ENCODE data around the gene UQCC2. TPM values are rescaled to one million over a fixed set of nuclear protein-coding genes. Genes with fewer than 3 reads are reported as not detected.

UQCC2 gene
- polyA plus RNA-seq, 1 of the 3 experiments (the other 2 are of a cell fraction) = 59.0 TPM

DNA sequence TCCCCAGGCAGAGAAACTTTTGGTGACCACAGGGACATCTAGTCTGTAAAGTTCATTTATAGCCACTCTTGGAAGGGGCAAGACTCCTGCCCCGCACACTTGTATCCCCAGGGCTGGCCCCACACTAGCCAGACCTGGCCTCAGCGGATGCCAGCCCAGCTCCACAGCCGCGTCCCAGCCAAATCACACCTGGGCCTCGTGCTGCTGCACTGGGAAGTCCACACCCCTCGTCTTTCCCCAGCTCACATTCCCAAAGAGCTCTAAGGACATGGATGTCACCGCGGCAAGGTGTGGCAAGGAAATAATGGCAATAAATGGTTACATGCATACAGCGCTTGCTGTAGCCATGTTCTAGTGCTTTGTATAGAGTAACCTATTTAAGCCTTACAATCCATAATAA, 26.7 kb upstream of the UQCC2 start (continued):
- TF ChIP-seq, protein P1, sequence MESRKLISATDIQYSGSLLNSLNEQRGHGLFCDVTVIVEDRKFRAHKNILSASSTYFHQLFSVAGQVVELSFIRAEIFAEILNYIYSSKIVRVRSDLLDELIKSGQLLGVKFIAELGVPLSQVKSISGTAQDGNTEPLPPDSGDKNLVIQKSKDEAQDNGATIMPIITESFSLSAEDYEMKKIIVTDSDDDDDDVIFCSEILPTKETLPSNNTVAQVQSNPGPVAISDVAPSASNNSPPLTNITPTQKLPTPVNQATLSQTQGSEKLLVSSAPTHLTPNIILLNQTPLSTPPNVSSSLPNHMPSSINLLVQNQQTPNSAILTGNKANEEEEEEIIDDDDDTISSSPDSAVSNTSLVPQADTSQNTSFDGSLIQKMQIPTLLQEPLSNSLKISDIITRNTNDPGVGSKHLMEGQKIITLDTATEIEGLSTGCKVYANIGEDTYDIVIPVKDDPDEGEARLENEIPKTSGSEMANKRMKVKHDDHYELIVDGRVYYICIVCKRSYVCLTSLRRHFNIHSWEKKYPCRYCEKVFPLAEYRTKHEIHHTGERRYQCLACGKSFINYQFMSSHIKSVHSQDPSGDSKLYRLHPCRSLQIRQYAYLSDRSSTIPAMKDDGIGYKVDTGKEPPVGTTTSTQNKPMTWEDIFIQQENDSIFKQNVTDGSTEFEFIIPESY (IDR thresholded peaks at IDR 0.05; ENCODE audit: borderline replicate concordance, low read depth) = no peak

DNA sequence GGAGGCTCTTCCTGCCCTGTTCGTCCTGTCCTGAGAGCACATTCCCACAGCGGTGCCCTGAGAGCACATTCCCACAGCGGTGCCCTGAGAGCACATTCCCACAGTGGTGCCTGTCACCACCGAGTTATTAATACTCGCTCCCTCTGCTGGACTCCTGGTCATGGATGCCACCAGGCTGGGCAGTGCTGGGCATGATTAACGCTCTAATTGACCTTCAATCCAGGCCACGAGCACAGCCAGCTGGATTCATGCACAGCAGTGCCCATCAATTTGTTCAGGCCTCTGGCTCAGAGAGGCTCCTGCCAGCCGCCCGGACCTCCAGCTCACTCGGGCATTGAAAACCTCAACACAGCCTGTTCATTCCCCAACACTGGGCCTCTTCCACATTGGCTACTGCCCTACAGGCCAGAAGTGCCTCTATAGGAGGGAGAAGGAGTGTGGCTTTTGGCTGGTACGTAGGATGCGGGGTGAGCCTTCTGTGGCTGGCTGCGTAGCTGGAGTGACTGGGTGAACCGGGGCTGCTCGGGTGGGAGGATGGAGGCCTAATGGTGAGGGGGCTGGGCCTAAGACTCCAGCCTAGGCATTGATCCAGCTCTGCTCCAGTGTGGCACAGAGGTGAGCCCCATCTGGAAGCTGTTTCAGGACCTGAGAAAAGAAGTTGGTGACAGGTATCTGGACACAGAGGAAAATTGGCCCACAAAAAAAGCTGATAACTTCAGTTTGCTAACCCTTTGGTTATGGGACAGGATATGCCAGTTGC, 25.9 kb upstream of the UQCC2 start:
- no peaks in the 10 kb centered on the region for H3K27me3 ChIP-seq (ENCODE audit: insufficient read depth)
- peaks cover 0 to 26% of the 10 kb centered on the region in 2 experiments; a peak in 1 of 4 replicates for H3K4me1 ChIP-seq (ENCODE audit: control insufficient read depth in 1 of 2, insufficient read depth in 2 of 2, low read depth in 1 of 2, low read length in 1 of 2)
- H3K9ac ChIP-seq = no peak overlapping the region
- no peaks in the 10 kb centered on the region for H3K9me3 ChIP-seq
- CTCF ChIA-PET = interaction anchor here (0.8 to 2.3 kb wide), 11 partner anchors 14 to 415 kb away, joined by 3 to 20 read pairs (median 5); partner anchors contain the start of gene UQCC2
- H3K4me2 ChIP-seq = no peak overlapping the region
- no peak overlapping the region for H3K4me3 ChIP-seq (ENCODE audit: low read depth in 2 of 2, low read length in 1 of 2)
- DNase-seq = peak; percentile 60
- H3K36me3 ChIP-seq (replicated peaks in 1 of 2; ENCODE audit: control insufficient read depth in 1 of 2, insufficient read depth in 2 of 2, low read length in 1 of 2) = no peaks in the 10 kb centered on the region
- H3K27ac ChIP-seq (ENCODE audit: low read depth in 2 of 2, low read length in 1 of 2) = no peak overlapping the region
- POLR2A ChIA-PET = interaction anchor here (1.3 kb wide), 1 partner anchor 26 kb away, joined by 4 read pairs; the partner anchor contains the start of gene UQCC2
- H3K79me2 ChIP-seq (ENCODE audit: insufficient read depth) = no peaks in the 10 kb centered on the region
- no peaks in the 10 kb centered on the region for H4K20me1 ChIP-seq (ENCODE audit: insufficient read depth)
- H3K9me2 ChIP-seq = no peaks in the 10 kb centered on the region
- H3F3A ChIP-seq (replicated peaks; ENCODE audit: insufficient read depth) = no peaks in the 10 kb centered on the region
- H2AFZ ChIP-seq (ENCODE audit: low read depth) = no peak overlapping the region
- WGBS (ENCODE audit: low lambda C conversion rate) = 88% methylated on average over 8 of the region's 15 CpGs
- TF ChIP-seq SIN3A (IDR thresholded peaks at IDR 0.05; ENCODE audit: borderline replicate concordance, low read depth, low read length) = no peak
- TF ChIP-seq RAD21 (IDR thresholded peaks at IDR 0.05; ENCODE audit: low read length) = peak; percentile 28

DNA sequence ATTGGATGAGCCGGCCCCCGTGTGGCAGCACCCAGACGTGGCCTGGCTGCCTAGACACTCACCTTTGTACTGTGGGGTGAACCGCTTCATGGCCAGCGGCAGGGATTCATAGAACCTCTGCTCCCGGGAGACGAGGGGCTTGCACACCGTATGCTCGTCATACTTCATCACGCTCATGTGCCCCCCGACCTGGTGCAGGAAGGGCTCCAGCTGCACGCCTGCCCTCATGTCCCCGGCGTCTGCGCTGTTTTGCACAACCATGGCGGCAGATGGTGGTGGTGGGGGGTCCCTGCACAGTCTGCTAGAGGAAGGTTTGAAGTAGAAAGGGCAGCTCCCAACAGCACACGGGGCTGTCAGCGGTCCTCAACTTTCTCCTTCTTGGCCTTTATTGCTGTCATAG, 23.7 kb upstream of the UQCC2 start:
- Histone ChIP-seq H3K79me2 (ENCODE audit: insufficient read depth) (no peaks in the 10 kb centered on the region), H3K27me3 (ENCODE audit: insufficient read depth) (no peaks in the 10 kb centered on the region), H3K4me3 (ENCODE audit: low read depth in 2 of 2, low read length in 1 of 2) (no peak overlapping the region), H3K4me1 (ENCODE audit: control insufficient read depth in 1 of 2, insufficient read depth in 2 of 2, low read depth in 1 of 2, low read length in 1 of 2) (peaks cover 0 to 23% of the 10 kb centered on the region in 2 experiments; a peak in 1 of 4 replicates), H3K4me2 (no peak overlapping the region), H3K9me3 (no peaks in the 10 kb centered on the region), H3K9me2 (no peaks in the 10 kb centered on the region), H3K27ac (ENCODE audit: low read depth in 2 of 2, low read length in 1 of 2) (no peak overlapping the region), H4K20me1 (ENCODE audit: insufficient read depth) (no peaks in the 10 kb centered on the region), H3K36me3 (replicated peaks in 1 of 2; ENCODE audit: control insufficient read depth in 1 of 2, insufficient read depth in 2 of 2, low read length in 1 of 2) (no peaks in the 10 kb centered on the region), H2AFZ (ENCODE audit: low read depth) (no peak overlapping the region), H3F3A (replicated peaks; ENCODE audit: insufficient read depth) (no peaks in the 10 kb centered on the region), H3K9ac (no peak overlapping the region)
- CTCF ChIA-PET = interaction anchor here (0.9 to 1.6 kb wide), 3 partner anchors 9 to 145 kb away, joined by 3 to 6 read pairs (median 6); no protein-coding TSS in a partner anchor
- 75% methylated on average over 18 of the region's 18 CpGs for WGBS (ENCODE audit: low lambda C conversion rate)
- DNase-seq = no peak
- TF ChIP-seq NRF1 (IDR thresholded peaks at IDR 0.05; ENCODE audit: low read depth, low read length) = no peak
- TF ChIP-seq EP300 (IDR thresholded peaks at IDR 0.05; ENCODE audit: borderline replicate concordance in 1 of 2, low read depth in 1 of 2, low read length in 1 of 2) = no peak
- TF ChIP-seq, protein P2, sequence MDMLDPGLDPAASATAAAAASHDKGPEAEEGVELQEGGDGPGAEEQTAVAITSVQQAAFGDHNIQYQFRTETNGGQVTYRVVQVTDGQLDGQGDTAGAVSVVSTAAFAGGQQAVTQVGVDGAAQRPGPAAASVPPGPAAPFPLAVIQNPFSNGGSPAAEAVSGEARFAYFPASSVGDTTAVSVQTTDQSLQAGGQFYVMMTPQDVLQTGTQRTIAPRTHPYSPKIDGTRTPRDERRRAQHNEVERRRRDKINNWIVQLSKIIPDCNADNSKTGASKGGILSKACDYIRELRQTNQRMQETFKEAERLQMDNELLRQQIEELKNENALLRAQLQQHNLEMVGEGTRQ (IDR thresholded peaks at IDR 0.05; ENCODE audit: borderline replicate concordance, low read depth, low read length) = no peak
- TF ChIP-seq RXRA (IDR thresholded peaks at IDR 0.05; ENCODE audit: borderline replicate concordance, low read depth) = no peak
- no peak for TF ChIP-seq RCOR1 (IDR thresholded peaks at IDR 0.05; ENCODE audit: low read length)
- TF ChIP-seq, protein P3, sequence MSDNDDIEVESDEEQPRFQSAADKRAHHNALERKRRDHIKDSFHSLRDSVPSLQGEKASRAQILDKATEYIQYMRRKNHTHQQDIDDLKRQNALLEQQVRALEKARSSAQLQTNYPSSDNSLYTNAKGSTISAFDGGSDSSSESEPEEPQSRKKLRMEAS (IDR thresholded peaks at IDR 0.05; ENCODE audit: low read depth) = no peak
- no peak for TF ChIP-seq FOXJ3 (CRISPR knock-in tag; IDR thresholded peaks at IDR 0.05)
- no peak for TF ChIP-seq GATA2 (CRISPR knock-in tag; IDR thresholded peaks at IDR 0.05)
- TF ChIP-seq, protein P4, sequence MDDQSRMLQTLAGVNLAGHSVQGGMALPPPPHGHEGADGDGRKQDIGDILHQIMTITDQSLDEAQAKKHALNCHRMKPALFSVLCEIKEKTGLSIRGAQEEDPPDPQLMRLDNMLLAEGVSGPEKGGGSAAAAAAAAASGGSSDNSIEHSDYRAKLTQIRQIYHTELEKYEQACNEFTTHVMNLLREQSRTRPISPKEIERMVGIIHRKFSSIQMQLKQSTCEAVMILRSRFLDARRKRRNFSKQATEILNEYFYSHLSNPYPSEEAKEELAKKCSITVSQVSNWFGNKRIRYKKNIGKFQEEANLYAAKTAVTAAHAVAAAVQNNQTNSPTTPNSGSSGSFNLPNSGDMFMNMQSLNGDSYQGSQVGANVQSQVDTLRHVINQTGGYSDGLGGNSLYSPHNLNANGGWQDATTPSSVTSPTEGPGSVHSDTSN (IDR thresholded peaks at IDR 0.05) = no peak
- TF ChIP-seq YY1 (IDR thresholded peaks at IDR 0.05; ENCODE audit: low read depth) = no peak
- no peak for TF ChIP-seq FOXM1 (IDR thresholded peaks at IDR 0.05; ENCODE audit: low read depth)
- TF ChIP-seq CHD2 (IDR thresholded peaks at IDR 0.05; ENCODE audit: low read length, partially characterized antibody) = no peak
- TF ChIP-seq NFIC (IDR thresholded peaks at IDR 0.05; ENCODE audit: borderline replicate concordance) = no peak
- no peak for TF ChIP-seq SIN3A (IDR thresholded peaks at IDR 0.05; ENCODE audit: borderline replicate concordance, low read depth, low read length)
- no peak for TF ChIP-seq TAF1 (IDR thresholded peaks at IDR 0.05; ENCODE audit: borderline replicate concordance, low read depth, low read length)
- no peak for TF ChIP-seq POLR2AphosphoS5 (IDR thresholded peaks at IDR 0.05; ENCODE audit: low read depth, low read length)
- TF ChIP-seq GABPA (IDR thresholded peaks at IDR 0.05; ENCODE audit: low read depth) = no peak
- POLR2A ChIA-PET = no interaction called here

Measured in SK-N-SH (cell line).